Glutamatergic neuron (in vitro differentiated cells): Measurements from ENCODE around the gene ESRRA. TPM values are rescaled to one million over a fixed set of nuclear protein-coding genes. Genes with fewer than 3 reads are reported as not detected.

Source experiments
- DNase-seq: peaks from one replicate; pipeline ENCODE4 v3.0.0; 2022
- H3K27ac Mint-ChIP-seq: one replicate; pipeline ENCODE4 v1.8.0; 2020; ENCODE audit warnings: mild to moderate bottlenecking, mixed read lengths, inconsistent platforms; ENCODE audit not compliant: unreplicated experiment
- H3K27me3 Mint-ChIP-seq: one replicate; pipeline ENCODE4 v1.8.0; 2020; ENCODE audit warnings: mild to moderate bottlenecking, moderate library complexity, mixed read lengths, inconsistent platforms; ENCODE audit not compliant: unreplicated experiment
- H3K36me3 Mint-ChIP-seq: one replicate; pipeline ENCODE4 v1.8.0; 2020; ENCODE audit warnings: mild to moderate bottlenecking, mixed read lengths, inconsistent platforms; ENCODE audit not compliant: unreplicated experiment
- H3K4me1 Mint-ChIP-seq: one replicate; pipeline ENCODE4 v1.8.0; 2020; ENCODE audit warnings: mild to moderate bottlenecking, low read depth, mixed read lengths, inconsistent platforms; ENCODE audit not compliant: unreplicated experiment
- H3K4me3 Mint-ChIP-seq: one replicate; pipeline ENCODE4 v1.8.0; 2020; ENCODE audit warnings: mild to moderate bottlenecking, mixed read lengths, inconsistent platforms; ENCODE audit not compliant: unreplicated experiment
- H3K9me3 Mint-ChIP-seq: one replicate; pipeline ENCODE4 v1.8.0; 2020; ENCODE audit warnings: mild to moderate bottlenecking, moderate library complexity, mixed read lengths, inconsistent platforms; ENCODE audit not compliant: unreplicated experiment
- CTCF ChIP-seq: fragments of 200-600 bp; sonication (generic); IDR thresholded peaks from one replicate; pipeline ENCODE4 v1.5.0; 2021; ENCODE audit not compliant: partially characterized antibody, unreplicated experiment
- total RNA-seq: library from RNA; stranded (reverse); fragmentation: NEBNext Ultra II Directional; extraction: Animal tissue kit (Norgen Biotek cat#: 25700); gene quantifications from one replicate; pipeline ENCODE4 v1.2.1, GENCODE V29; 2021; ENCODE audit not compliant: unreplicated experiment

Gene ESRRA
- total RNA-seq, 1 donor from 2014 or later, result 69.9 TPM

GRCh38 chr11:64303109-64304031 is 2.0 kb upstream of the ESRRA start:
- H3K4me1 Mint-ChIP-seq, result peaks cover 4% of the 10 kb centered on the region
- TF ChIP-seq CTCF, result no peak
- peaks cover 4% of the 10 kb centered on the region for H3K9me3 Mint-ChIP-seq
- H3K4me3 Mint-ChIP-seq, result peak overlapping the region; percentile 84
- no peaks in the 10 kb centered on the region for H3K36me3 Mint-ChIP-seq
- peaks cover 16% of the 10 kb centered on the region for H3K27me3 Mint-ChIP-seq
- DNase-seq, result no peak
- H3K27ac Mint-ChIP-seq, result no peak overlapping the region

- TF ChIP-seq CTCF, result no peak
- peak overlapping the region; percentile 84 for H3K4me3 Mint-ChIP-seq
- DNase-seq, result no peak
- peaks cover 11% of the 10 kb centered on the region for H3K27me3 Mint-ChIP-seq
- peaks cover 4% of the 10 kb centered on the region for H3K4me1 Mint-ChIP-seq
- H3K9me3 Mint-ChIP-seq, result peaks cover 4% of the 10 kb centered on the region
- no peak overlapping the region for H3K27ac Mint-ChIP-seq
- H3K36me3 Mint-ChIP-seq, result no peaks in the 10 kb centered on the region
Measured at GRCh38 chr11:64304032-64304315, 1.4 kb upstream of the ESRRA start.

GRCh38 chr11:64304316-64305072 is 830 bp upstream of the ESRRA start:
- Mint-ChIP-seq H3K4me3 (peak overlapping the region; percentile 84), H3K4me1 (peaks cover 4% of the 10 kb centered on the region), H3K9me3 (peaks cover 4% of the 10 kb centered on the region), H3K36me3 (no peaks in the 10 kb centered on the region), H3K27me3 (peaks cover 10% of the 10 kb centered on the region), H3K27ac (no peak overlapping the region)
- peak; percentile 93 for TF ChIP-seq CTCF
- peak; percentile 98 for DNase-seq

- Mint-ChIP-seq H3K4me1 (peaks cover 4% of the 10 kb centered on the region), H3K9me3 (peaks cover 1% of the 10 kb centered on the region), H3K36me3 (no peaks in the 10 kb centered on the region), H3K27me3 (peaks cover 4% of the 10 kb centered on the region), H3K4me3 (peak overlapping the region; percentile 91), H3K27ac (peak overlapping the region; percentile 52)
- DNase-seq, result peak; percentile 67
- TF ChIP-seq CTCF, result peak; percentile 28
Measured at GRCh38 chr11:64305691-64306562, 603 bp downstream of the ESRRA start.
